ENCODE measurements around the gene PRRG4. TPM values are rescaled to one million over a fixed set of nuclear protein-coding genes. Genes with fewer than 3 reads are reported as not detected.

The PRRG4 gene
- total and polyA plus RNA-seq, 2 of the 4 experiments (the other 2 are of a cell fraction): not detected

DNA sequence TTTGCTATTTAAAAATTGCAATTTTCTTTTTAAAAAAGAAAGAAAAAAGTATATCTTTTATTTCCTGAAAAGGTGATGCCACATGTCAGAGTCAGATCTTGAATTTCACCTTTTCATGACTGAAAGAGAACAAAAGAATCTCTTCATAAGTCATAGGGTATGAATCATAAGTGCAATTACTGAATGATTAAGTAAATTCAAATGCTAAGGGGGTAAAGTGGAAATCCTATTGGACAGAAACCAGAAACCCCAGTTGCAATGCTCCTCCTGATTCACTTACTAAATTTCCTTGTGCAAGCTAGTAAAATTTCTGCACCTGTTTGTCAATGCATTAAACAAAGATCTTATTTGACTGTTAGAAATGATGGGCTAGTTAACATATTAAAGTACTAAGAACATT is 8.2 kb upstream of the PRRG4 start:
- no peak for DNase-seq
- dilution Hi-C loops (cut with HindIII; ENCODE audit: low sequenced_read_pairs, unreplicated experiment) (no loop called here), in situ Hi-C loops (cut with MboI; ENCODE audit: low sequenced_read_pairs) (loop anchor here (25.0 kb wide), 1 partner anchor 116 kb away; no protein-coding TSS in a partner anchor)

More for the DNA sequence above, 8.2 kb upstream of the PRRG4 start:
- Histone ChIP-seq H3K4ac (ENCODE audit: low read depth, low read length) (no peak overlapping the region), H3K36me3 (ENCODE audit: control insufficient read depth, insufficient read depth, low read length) (no peaks in the 10 kb centered on the region), H3K79me1 (ENCODE audit: low read depth in 1 of 2, low read length in 2 of 2) (no peaks in the 10 kb centered on the region), H4K5ac (ENCODE audit: low read depth, low read length) (no peak overlapping the region), H3K9ac (ENCODE audit: low read depth, low read length) (no peak overlapping the region), H3K27ac (ENCODE audit: insufficient read depth, low read length) (no peak overlapping the region), H3K9me1 (ENCODE audit: insufficient read depth, low read length) (no peaks in the 10 kb centered on the region), H2AK9ac (replicated peaks; ENCODE audit: low read depth, low read length, poor library complexity) (no peak overlapping the region), H3K27me3 (ENCODE audit: control insufficient read depth, insufficient read depth, low read length) (peaks cover 1% of the 10 kb centered on the region; the same call in 1 of the 2 replicates), H4K20me1 (ENCODE audit: insufficient read depth, low read length) (no peaks in the 10 kb centered on the region), H3K4me3 (ENCODE audit: insufficient read depth, low read depth, low read length) (no peak overlapping the region), H3K18ac (ENCODE audit: low read depth, low read length) (no peak overlapping the region), H2BK120ac (ENCODE audit: low read depth, low read length) (no peak overlapping the region), H3K4me2 (ENCODE audit: low read depth, low read length) (no peak overlapping the region), H3K23ac (ENCODE audit: low read depth, low read length) (no peak overlapping the region), H3K56ac (ENCODE audit: extremely low read depth, insufficient read depth, low read length) (no peak overlapping the region), H4K91ac (ENCODE audit: insufficient read depth, low read depth, low read length) (no peak overlapping the region), H2BK15ac (ENCODE audit: low read depth, low read length) (no peak overlapping the region), H2BK20ac (ENCODE audit: low read depth, low read length) (no peak overlapping the region), H3K14ac (replicated peaks; ENCODE audit: low read depth, low read length) (no peak overlapping the region), H3K4me1 (ENCODE audit: control insufficient read depth, insufficient read depth, low read length) (no peaks in the 10 kb centered on the region), H2AK5ac (ENCODE audit: low read depth, low read length) (no peak overlapping the region), H4K8ac (ENCODE audit: low read depth in 2 of 2, low read length in 2 of 2) (no peak overlapping the region), H2BK5ac (ENCODE audit: low read depth, low read length, poor library complexity, severe bottlenecking) (no peak overlapping the region), H3K9me3 (ENCODE audit: control insufficient read depth, insufficient read depth, low read length) (no peaks in the 10 kb centered on the region), H2AFZ (replicated peaks; ENCODE audit: low read length, poor library complexity) (no peak overlapping the region)
- ChIA-PET POLR2A (ENCODE audit: unreplicated experiment) (no interaction called here), CTCF (no interaction called here)
- intact Hi-C loops (cut with micrococcal nuclease): no loop called here
- ATAC-seq (ENCODE audit: low read depth): no peak
- no peak for TF ChIP-seq RAD21 (IDR thresholded peaks at IDR 0.05; ENCODE audit: low read length)
- TF ChIP-seq RCOR1 (IDR thresholded peaks at IDR 0.05; ENCODE audit: insufficient replicate concordance, low read length): no peak
- no peak for TF ChIP-seq MXI1 (IDR thresholded peaks at IDR 0.05; ENCODE audit: borderline replicate concordance, low read depth, low read length)
- TF ChIP-seq, protein P1, sequence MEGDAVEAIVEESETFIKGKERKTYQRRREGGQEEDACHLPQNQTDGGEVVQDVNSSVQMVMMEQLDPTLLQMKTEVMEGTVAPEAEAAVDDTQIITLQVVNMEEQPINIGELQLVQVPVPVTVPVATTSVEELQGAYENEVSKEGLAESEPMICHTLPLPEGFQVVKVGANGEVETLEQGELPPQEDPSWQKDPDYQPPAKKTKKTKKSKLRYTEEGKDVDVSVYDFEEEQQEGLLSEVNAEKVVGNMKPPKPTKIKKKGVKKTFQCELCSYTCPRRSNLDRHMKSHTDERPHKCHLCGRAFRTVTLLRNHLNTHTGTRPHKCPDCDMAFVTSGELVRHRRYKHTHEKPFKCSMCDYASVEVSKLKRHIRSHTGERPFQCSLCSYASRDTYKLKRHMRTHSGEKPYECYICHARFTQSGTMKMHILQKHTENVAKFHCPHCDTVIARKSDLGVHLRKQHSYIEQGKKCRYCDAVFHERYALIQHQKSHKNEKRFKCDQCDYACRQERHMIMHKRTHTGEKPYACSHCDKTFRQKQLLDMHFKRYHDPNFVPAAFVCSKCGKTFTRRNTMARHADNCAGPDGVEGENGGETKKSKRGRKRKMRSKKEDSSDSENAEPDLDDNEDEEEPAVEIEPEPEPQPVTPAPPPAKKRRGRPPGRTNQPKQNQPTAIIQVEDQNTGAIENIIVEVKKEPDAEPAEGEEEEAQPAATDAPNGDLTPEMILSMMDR (conservative IDR thresholded peaks at IDR 0.05; ENCODE audit: low read depth, low read length): no peak
- TF ChIP-seq BHLHE40 (IDR thresholded peaks at IDR 0.05; ENCODE audit: low read depth, low read length): no peak
- TF ChIP-seq, protein P2, sequence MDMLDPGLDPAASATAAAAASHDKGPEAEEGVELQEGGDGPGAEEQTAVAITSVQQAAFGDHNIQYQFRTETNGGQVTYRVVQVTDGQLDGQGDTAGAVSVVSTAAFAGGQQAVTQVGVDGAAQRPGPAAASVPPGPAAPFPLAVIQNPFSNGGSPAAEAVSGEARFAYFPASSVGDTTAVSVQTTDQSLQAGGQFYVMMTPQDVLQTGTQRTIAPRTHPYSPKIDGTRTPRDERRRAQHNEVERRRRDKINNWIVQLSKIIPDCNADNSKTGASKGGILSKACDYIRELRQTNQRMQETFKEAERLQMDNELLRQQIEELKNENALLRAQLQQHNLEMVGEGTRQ (IDR thresholded peaks at IDR 0.05; ENCODE audit: low read depth, low read length): no peak
- TF ChIP-seq MAZ (IDR thresholded peaks at IDR 0.05; ENCODE audit: borderline replicate concordance, low read depth, low read length): no peak
- no peak for TF ChIP-seq MAFK (IDR thresholded peaks at IDR 0.05; ENCODE audit: low read depth, low read length)
- TF ChIP-seq FOS (IDR thresholded peaks at IDR 0.05; ENCODE audit: low read depth, low read length): no peak
- TF ChIP-seq RFX5 (IDR thresholded peaks at IDR 0.05; ENCODE audit: low read depth, low read length): no peak
- TF ChIP-seq, protein P3, sequence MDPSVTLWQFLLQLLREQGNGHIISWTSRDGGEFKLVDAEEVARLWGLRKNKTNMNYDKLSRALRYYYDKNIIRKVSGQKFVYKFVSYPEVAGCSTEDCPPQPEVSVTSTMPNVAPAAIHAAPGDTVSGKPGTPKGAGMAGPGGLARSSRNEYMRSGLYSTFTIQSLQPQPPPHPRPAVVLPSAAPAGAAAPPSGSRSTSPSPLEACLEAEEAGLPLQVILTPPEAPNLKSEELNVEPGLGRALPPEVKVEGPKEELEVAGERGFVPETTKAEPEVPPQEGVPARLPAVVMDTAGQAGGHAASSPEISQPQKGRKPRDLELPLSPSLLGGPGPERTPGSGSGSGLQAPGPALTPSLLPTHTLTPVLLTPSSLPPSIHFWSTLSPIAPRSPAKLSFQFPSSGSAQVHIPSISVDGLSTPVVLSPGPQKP (IDR thresholded peaks at IDR 0.05; ENCODE audit: borderline replicate concordance, low read depth, low read length): no peak
- TF ChIP-seq CHD1 (IDR thresholded peaks at IDR 0.05; ENCODE audit: low read depth, low read length): no peak
- TF ChIP-seq POLR2A (IDR thresholded peaks at IDR 0.05; ENCODE audit: low read depth, low read length): no peak
- TF ChIP-seq SMC3 (IDR thresholded peaks at IDR 0.05; ENCODE audit: low read depth, low read length): no peak
- no peak for TF ChIP-seq NFE2L2 (IDR thresholded peaks at IDR 0.05; ENCODE audit: low read depth, low read length)
- no peak for TF ChIP-seq CEBPB (IDR thresholded peaks at IDR 0.05; ENCODE audit: low read depth, low read length)
- no TSS peak for BruUV-seq (replicated peaks)

Data from IMR-90 (cell line).